HG02678 (cell line): ENCODE measurements around the gene MYO3B.
"Not testable (repeated sequence)": the region's sequence is repeated elsewhere in the genome, so short reads cannot be mapped to it uniquely, and the experiment has no call there.

Experiments
- ATAC-seq: cut with Tn5 transposase; IDR thresholded peaks from one replicate; pipeline ENCODE4 v1.9.1; 2021; ENCODE audit warnings: mild to moderate bottlenecking, moderate library complexity; ENCODE audit not compliant: unreplicated experiment

Gene MYO3B

DNA sequence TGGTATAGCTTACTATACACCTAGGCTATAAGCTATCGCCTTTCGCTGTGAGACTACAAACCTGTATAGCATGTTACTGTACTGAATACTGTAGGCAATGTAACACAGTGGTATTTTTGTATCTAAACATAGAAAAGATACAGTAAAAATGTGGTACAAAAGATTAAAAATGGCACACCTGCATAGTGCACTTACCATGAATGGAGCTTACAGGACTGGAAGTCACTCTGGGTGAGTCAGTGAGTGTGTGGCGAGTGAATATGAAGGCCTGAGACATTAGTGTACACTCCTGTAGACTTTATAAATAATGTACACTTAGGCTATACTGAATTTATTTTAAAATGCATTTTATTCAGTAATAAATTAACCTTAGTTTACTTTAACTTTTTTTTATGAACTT is 279.0 kb downstream of the MYO3B start:
- no peak for ATAC-seq

GRCh38 chr2:170457742-170458141 is 279.8 kb downstream of the MYO3B start:
- ATAC-seq = no peak

GRCh38 chr2:170461889-170462288 is 283.9 kb downstream of the MYO3B start:
- no peak for ATAC-seq

DNA sequence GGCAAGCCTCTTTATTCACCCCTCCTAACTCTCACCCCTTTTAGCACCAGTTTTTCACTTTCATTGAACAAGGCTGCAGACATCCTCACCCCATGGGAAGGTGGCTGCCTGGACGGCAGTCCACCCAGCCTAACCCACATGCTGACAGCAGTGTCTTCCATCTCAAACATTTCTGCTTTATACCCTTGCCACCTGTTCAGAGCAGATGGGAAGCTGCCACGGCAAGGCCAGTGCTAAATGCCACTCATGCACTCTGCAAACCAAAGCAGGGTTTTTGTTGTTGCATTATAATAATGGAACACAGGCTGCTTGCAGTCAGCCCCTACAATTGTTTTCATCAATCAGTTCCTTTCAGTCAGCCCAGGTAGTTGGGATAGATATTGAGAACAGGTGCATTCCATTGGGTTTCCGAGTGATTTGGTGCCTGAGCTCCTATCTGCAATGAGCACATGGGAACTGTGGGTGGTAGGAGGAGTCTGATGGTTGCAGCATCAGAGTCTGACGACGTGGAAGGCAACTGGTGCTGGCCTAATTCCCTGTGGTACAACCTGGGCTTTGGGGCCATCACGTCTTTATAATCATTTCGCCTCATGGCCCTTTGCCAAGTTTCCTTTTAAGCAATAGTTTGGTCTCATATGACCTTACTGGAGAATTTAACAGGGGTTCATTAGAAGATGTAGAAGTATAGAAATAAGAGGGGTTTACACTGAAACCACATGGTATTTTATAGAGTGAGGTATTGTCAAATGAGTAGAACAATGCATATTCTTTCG is 284.7 kb downstream of the MYO3B start:
- no peak for ATAC-seq

DNA sequence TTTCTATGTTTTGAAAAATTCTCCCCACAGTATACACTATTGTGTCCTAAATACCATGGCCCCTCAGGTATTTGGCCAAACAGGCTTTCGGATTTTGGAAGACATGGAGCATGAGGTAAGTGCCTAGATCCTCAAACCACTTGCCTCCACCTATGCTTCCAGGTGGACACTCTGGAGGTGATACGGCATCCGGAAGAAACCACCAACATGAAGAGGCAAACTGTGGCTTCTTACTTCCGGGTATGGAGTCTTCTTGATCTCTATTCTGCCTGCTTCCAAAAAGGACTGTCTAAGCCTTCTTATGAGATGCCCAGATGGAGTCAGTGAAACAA is 285.2 kb downstream of the MYO3B start:
- ATAC-seq = no peak

DNA sequence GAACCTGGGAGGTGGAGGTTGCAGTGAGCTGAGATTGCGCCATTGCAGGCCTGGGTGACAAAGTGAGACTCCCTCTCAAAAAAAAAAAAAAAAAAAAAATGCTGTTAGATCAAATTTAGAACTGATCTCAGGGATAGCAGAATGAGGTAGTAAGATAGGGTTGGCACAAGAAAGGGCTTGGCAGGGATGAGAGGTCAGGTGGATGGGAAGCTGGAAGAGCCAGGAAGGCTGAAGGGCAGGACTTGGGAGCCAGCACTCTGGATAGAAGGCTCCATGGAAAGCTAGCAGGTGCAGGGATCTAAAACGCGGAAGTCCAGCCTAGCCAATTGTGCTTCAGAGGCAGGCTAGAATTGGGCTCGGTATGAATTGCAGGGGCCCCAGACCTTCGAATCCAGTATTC is 286.3 kb downstream of the MYO3B start:
- no peak for ATAC-seq

- no peak for ATAC-seq
Observed at GRCh38 chr2:170465241-170465640, 287.3 kb downstream of the MYO3B start.

DNA sequence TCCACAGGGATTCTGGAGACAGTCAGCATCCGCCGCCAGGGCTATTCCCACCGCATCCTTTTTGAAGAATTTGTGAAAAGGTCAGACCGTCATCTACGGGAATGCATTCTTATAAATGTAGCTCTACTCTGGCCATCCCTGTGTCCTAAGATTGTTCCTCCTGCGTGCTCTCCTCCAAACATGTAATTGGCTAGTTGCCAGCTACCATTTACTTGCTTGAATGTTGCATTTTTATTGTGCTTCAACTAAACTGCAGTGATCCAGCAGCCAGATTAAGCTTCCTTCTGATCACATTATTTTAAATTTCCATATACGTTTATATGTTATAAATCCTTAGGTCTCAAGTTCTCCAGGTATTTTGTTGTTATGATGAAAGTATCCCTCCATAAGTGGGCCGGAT is 288.7 kb downstream of the MYO3B start:
- ATAC-seq = no peak

DNA sequence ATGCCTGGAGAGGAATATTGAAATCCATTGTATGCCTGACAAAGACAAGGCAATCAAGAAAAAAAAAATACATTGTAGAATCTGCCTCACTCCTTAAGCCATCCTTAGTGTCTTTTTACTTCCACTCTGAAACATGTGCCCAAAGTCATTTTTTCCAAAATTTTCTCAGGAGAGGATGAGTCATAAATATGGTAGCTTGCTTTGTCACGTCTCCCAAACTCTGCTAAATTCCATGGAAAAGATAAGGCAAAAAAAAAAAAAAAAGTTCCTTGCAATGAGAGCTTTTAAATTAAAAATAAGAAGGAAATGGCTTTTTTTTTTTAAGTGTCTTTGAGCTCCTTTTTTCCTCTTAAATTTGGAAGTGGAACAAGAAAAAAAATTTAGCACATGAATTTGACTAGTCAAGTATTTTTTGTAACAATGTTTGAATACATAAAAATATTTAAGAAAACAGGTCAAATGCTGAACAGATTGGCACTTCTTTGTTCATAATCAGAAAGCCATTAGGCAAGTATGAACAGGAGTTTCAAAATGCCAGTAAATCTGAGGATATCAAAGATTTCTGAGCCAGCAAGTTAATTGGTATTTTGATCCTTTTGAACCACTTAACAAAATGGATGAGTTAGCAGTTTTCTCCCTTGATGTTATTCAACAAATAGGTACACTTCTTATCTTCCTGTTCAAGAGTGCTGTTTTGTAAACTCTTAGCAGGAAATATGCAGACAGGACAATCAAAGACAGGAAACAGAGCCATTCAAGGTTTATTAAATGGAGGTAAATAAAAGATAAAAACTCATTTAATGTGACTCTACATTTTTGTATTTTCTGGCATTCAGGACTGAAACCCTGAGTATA is 289.8 kb downstream of the MYO3B start:
- ATAC-seq = no peak

- no peak for ATAC-seq
Observed at GRCh38 chr2:170468557-170468956, 290.6 kb downstream of the MYO3B start.

DNA sequence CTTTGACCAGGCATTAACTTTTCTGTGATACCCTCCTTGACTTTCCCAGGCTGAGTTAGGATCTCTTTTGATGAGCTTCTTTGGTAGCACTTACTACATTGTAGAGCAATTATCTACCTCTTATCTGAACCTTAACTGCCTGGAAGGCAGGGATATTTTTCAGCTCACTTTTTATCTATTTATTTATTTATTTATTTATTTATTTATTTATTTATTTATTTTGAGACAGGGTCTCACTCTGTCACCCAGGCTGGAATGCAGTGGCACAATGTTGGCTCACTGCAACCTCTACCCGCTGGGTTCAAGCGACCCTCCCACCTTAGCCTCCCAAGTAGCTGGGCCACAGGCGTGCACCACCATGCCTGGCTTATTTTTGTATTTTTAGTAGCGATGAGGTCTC is 294.6 kb downstream of the MYO3B start:
- ATAC-seq = not testable (repeated sequence)

DNA sequence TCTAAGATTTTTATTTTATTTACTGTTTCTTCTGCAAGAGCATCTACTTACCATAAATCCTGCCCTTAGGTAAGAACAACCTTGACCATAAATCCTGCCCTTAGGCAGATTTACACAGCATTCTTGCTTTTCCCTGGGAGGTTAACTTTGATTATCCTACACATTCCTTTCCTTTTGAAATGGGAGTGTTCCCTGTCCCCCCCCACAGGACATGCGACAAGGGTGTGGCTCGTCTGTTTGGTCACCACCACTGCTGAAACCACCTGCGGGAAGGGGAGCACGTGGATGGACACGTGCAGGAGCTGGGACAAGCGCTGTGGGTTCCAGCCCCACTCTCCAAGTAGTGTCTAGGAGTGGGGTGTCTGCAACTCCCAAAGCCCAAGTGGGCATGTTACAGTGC is 297.9 kb downstream of the MYO3B start:
- no peak for ATAC-seq

DNA sequence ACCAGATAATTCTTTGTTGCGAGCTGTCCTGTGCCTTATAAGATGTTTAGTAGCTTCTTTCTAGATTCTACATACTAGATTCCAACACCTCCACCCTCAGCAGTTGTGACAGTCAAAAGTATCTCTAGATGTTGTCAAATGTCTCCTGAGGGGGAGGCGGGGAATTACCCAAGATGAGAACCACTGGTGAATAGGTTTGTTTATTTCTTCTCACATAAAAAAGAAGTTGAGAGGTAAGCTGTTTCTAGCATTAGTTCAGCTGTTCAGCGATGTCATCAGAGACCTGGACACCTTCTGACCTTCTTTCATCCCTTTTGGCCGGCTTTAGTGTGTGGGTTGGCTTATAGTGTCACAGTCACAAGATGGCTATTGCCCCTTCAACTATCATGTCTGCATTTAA is 299.7 kb downstream of the MYO3B start:
- ATAC-seq = no peak

GRCh38 chr2:170481201-170481600 is 303.3 kb downstream of the MYO3B start:
- no peak for ATAC-seq

- ATAC-seq = no peak
Observed at GRCh38 chr2:170484552-170484951, 306.6 kb downstream of the MYO3B start.

- no peak for ATAC-seq
Observed at GRCh38 chr2:170485254-170486026, 307.5 kb downstream of the MYO3B start.

GRCh38 chr2:170486730-170487129 is 308.8 kb downstream of the MYO3B start:
- ATAC-seq = no peak

- no peak for ATAC-seq
Observed at GRCh38 chr2:170488807-170489206, 310.9 kb downstream of the MYO3B start.

DNA sequence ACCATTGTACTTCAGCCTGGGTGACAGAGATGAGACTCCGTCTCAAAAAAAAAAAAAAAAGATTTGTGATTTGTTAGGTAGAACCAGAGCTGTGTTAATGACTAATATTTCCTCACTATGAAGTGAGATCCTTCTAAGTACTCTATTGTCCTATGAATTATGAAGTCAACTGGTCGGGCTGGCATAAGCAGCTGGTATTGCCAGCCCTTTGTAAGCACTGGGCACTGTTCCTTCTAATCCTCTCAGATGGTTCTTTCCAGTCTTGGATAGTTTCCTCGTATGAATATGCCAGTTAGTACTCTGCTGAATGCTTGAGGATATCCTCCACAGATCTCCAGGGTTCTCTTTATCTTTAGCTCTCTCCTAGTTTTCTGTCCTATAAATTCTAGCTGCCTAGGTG is 314.1 kb downstream of the MYO3B start:
- no peak for ATAC-seq

- ATAC-seq = no peak
Observed at GRCh38 chr2:170493426-170494097, 315.6 kb downstream of the MYO3B start.

DNA sequence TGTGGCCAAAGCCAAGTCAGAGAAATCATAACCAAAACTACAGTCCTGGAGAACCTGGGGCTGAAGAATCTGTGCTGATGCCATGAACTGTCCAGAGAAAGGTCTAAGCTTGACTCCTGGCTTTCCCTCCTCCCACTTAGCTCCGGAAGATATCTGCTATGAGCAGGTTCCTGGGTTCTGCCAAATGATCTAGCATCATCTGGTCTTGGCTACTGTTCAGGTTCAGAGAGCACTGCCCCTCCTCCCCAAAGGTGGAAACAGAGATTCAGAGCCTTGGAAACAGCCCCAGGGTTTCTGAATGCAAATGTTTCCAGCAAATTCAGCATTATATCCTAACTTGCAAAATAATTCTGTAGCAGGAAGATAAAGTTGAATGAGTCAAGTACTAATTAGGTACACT is 317.9 kb downstream of the MYO3B start:
- ATAC-seq = no peak
